HepG2 (cell line): Measurements from ENCODE around the gene OAF. TPM values are rescaled to one million over a fixed set of nuclear protein-coding genes. Genes with fewer than 3 reads are reported as not detected.

Source experiments
- ATAC-seq: fragments of 200-7000 bp; cut with Tn5 transposase; 3 replicates; pipeline ENCODE4 v1.9.1; 2020; ENCODE audit warnings: mild to moderate bottlenecking, moderate library complexity
- BruUV-seq: library from RNA; stranded (reverse); fragments of 400-500 nt; replicated peaks from 2 replicates; lab custom pipeline; 2021; lab: Mats Ljungman, UMichigan
- CTCF ChIA-PET: fragments of 300-600 bp; formaldehyde crosslinking; extraction: SDS; loops from one replicate; lab custom pipeline; 2021; ENCODE audit warnings: low total read pairs, inconsistent platforms, low intra/inter-chr PET ratio; lab: Yijun Ruan, JAX
- POLR2A ChIA-PET: fragments of 350-600 bp; sonication (Branson Sonifier 250); formaldehyde crosslinking; loops from one replicate; lab custom pipeline; 2020; ENCODE audit warnings: antibody characterized with exemption, inconsistent platforms; lab: Yijun Ruan, JAX
- DNase-seq: peaks from one replicate; pipeline ENCODE4 v3.0.0-alpha.2; 2015; ENCODE audit warnings: low spot score
- FAIRE-seq: peaks from 3 replicates; lab custom pipeline; 2011; peaks lifted over from hg19 to GRCh38; lab: Jason Lieb, UNC
- H2AFZ ChIP-seq: one replicate; pipeline ENCODE4 v1.6.1; 2011; ENCODE audit warnings: low read length, inconsistent platforms
- H3K27ac ChIP-seq: fragments of 300-600 bp; 3 replicates; pipeline ENCODE4 v1.8.0; 2011; ENCODE audit warnings: mixed run types, mild to moderate bottlenecking, mixed read lengths, low read length, inconsistent platforms; ENCODE audit not compliant: insufficient read depth; ENCODE audit errors: extremely low read length
- H3K27me3 ChIP-seq, 2 experiments: fragments of 200-600 bp in 1 of 2; 2 replicates in 1 of 2; 3 replicates in 1 of 2; pipeline versions ENCODE4 v1.6.0 to v1.8.0; 2011; ENCODE audit warnings: low read length in 2 of 2, mild to moderate bottlenecking in 2 of 2, moderate library complexity in 2 of 2, inconsistent platforms in 1 of 2; ENCODE audit not compliant: insufficient read depth in 2 of 2, control insufficient read depth in 1 of 2
- H3K36me3 ChIP-seq, 2 experiments: fragments of 200-600 bp in 1 of 2; replicated peaks in 1 of 2; 2 replicates in 1 of 2; 3 replicates in 1 of 2; pipeline versions ENCODE4 v1.5.1 to v1.8.0; 2011; ENCODE audit warnings: low read length in 2 of 2, inconsistent platforms in 1 of 2; ENCODE audit not compliant: insufficient read depth in 2 of 2, control insufficient read depth in 1 of 2
- H3K4me1 ChIP-seq: 2 replicates; pipeline ENCODE4 v1.5.1; 2012; ENCODE audit warnings: low read length, inconsistent platforms; ENCODE audit not compliant: insufficient read depth
- H3K4me2 ChIP-seq: 2 replicates; pipeline ENCODE4 v1.6.0; 2011; ENCODE audit warnings: low read depth, low read length, inconsistent platforms
- H3K4me3 ChIP-seq, 3 experiments: fragments of 200-600 bp in 1 of 3; sonication (generic), shearing (Covaris generic) in 1 of 3; replicated peaks in 1 of 3; 2 replicates each; pipeline ENCODE4 v1.5.1; 2011 to 2016; ENCODE audit warnings: low read length in 3 of 3, inconsistent platforms in 2 of 3, low read depth in 2 of 3, mild to moderate bottlenecking in 2 of 3, control low read depth in 1 of 3, mixed read lengths in 1 of 3; ENCODE audit not compliant: insufficient read depth in 1 of 3
- H3K79me2 ChIP-seq: one replicate; pipeline ENCODE4 v1.6.1; 2011; ENCODE audit warnings: low read length, inconsistent platforms; ENCODE audit not compliant: insufficient read depth
- H3K9ac ChIP-seq: 2 replicates; pipeline ENCODE4 v1.6.0; 2011; ENCODE audit warnings: mild to moderate bottlenecking, low read depth, low read length, inconsistent platforms; ENCODE audit not compliant: insufficient read depth
- H3K9me3 ChIP-seq: 2 replicates; pipeline ENCODE4 v1.5.1; 2012; ENCODE audit warnings: mild to moderate bottlenecking, low read length
- H4K20me1 ChIP-seq: 2 replicates; pipeline ENCODE4 v1.6.0; 2011; ENCODE audit warnings: inconsistent platforms, mild to moderate bottlenecking, low read length, moderate library complexity; ENCODE audit not compliant: insufficient read depth
- CAMTA2 ChIP-seq: sonication (generic); formaldehyde crosslinking; IDR thresholded peaks from 2 replicates; pipeline ENCODE4 v1.4.0; 2020; ENCODE audit warnings: mild to moderate bottlenecking, missing genetic modification reagents, borderline replicate concordance
- CSRNP2 ChIP-seq: sonication (generic); formaldehyde crosslinking; conservative IDR thresholded peaks from 2 replicates; pipeline ENCODE4 v1.8.0; 2022; ENCODE audit warnings: low read depth, missing genetic modification reagents
- EEA1 ChIP-seq: sonication (generic); formaldehyde crosslinking; IDR thresholded peaks from 2 replicates; pipeline ENCODE4 v1.5.1; 2020; ENCODE audit warnings: mild to moderate bottlenecking, missing genetic modification reagents, borderline replicate concordance
- ESRRA ChIP-seq: sonication (generic); formaldehyde crosslinking; IDR thresholded peaks from 2 replicates; pipeline ENCODE4 v1.5.1; 2020; ENCODE audit warnings: mild to moderate bottlenecking, low read depth, missing genetic modification reagents
- FOXJ3 ChIP-seq: sonication (generic); formaldehyde crosslinking; IDR thresholded peaks from 2 replicates; pipeline ENCODE4 v1.4.0; 2020; ENCODE audit warnings: missing genetic modification reagents, mild to moderate bottlenecking, borderline replicate concordance
- JUN ChIP-seq: sonication (generic); formaldehyde crosslinking; IDR thresholded peaks from 2 replicates; pipeline ENCODE4 v1.4.0; 2020; ENCODE audit warnings: mild to moderate bottlenecking, missing genetic modification reagents
- MLLT10 ChIP-seq: sonication (generic); formaldehyde crosslinking; IDR thresholded peaks from 2 replicates; pipeline ENCODE4 v1.4.0; 2020; ENCODE audit warnings: missing genetic modification reagents
- MYC ChIP-seq: sonication (generic); formaldehyde crosslinking; IDR thresholded peaks from 2 replicates; pipeline ENCODE4 v1.9.0; 2021; ENCODE audit warnings: missing genetic modification reagents, borderline replicate concordance
- NR3C1 ChIP-seq: sonication (generic); formaldehyde crosslinking; IDR thresholded peaks from 2 replicates; pipeline ENCODE4 v1.4.0; 2020; ENCODE audit warnings: missing genetic modification reagents
- PAF1 ChIP-seq: IDR thresholded peaks from 2 replicates; pipeline ENCODE4 v1.6.1; 2016; ENCODE audit warnings: missing genetic modification reagents, missing compliant biosample characterization
- SMAD1 ChIP-seq: sonication (generic); formaldehyde crosslinking; IDR thresholded peaks from 2 replicates; pipeline ENCODE4 v1.4.0; 2020; ENCODE audit warnings: missing genetic modification reagents, low read depth, mild to moderate bottlenecking, borderline replicate concordance
- SRY ChIP-seq: sonication (generic); formaldehyde crosslinking; IDR thresholded peaks from 2 replicates; pipeline ENCODE4 v1.8.0; 2022; ENCODE audit warnings: mild to moderate bottlenecking, missing genetic modification reagents
- ZBTB14 ChIP-seq: sonication (generic); formaldehyde crosslinking; IDR thresholded peaks from 2 replicates; pipeline ENCODE4 v1.4.0; 2020; ENCODE audit warnings: missing genetic modification reagents
- ZMAT3 ChIP-seq: sonication (generic); formaldehyde crosslinking; conservative IDR thresholded peaks from 2 replicates; pipeline ENCODE4 v1.7.0; 2021; ENCODE audit warnings: missing genetic modification reagents
- ZNF296 ChIP-seq: sonication (generic); formaldehyde crosslinking; conservative IDR thresholded peaks from 2 replicates; pipeline ENCODE4 v1.5.0; 2020; ENCODE audit warnings: mild to moderate bottlenecking, missing genetic modification reagents
- ZNF431 ChIP-seq: sonication (generic); formaldehyde crosslinking; IDR thresholded peaks from 2 replicates; pipeline ENCODE4 v1.9.0; 2022; ENCODE audit warnings: missing genetic modification reagents, low read depth, mild to moderate bottlenecking, borderline replicate concordance
- ZNF549 ChIP-seq: sonication (generic); formaldehyde crosslinking; IDR thresholded peaks from 2 replicates; pipeline ENCODE4 v1.5.0; 2020; ENCODE audit warnings: missing genetic modification reagents
- ZNF557 ChIP-seq: sonication (generic); formaldehyde crosslinking; IDR thresholded peaks from 2 replicates; pipeline ENCODE4 v1.4.0; 2020; ENCODE audit warnings: missing genetic modification reagents
- ZNF710 ChIP-seq: sonication (generic); formaldehyde crosslinking; IDR thresholded peaks from 2 replicates; pipeline ENCODE4 v1.5.0; 2020; ENCODE audit warnings: mild to moderate bottlenecking, missing genetic modification reagents, borderline replicate concordance
- WGBS: methylation state at CpG from one replicate; pipeline ENCODE4 v1.1.6; 2017; ENCODE audit warnings: low lambda C conversion rate; 5-methylcytosine and 5-hydroxymethylcytosine counted together
- in situ Hi-C: cut with HindIII; loops from 2 replicates; pipeline ENCODE4 v1.10.0; 2017; ENCODE audit warnings: low pct_unique_long_range_greater_than_20kb; ENCODE audit not compliant: extremely low pct_ligation_motif_present
- intact Hi-C: fragments of 100-400 bp; cut with micrococcal nuclease; formaldehyde crosslinking; loops from one replicate; pipeline ENCODE4 v1.10.0; 2022; ENCODE audit not compliant: unreplicated experiment
- polyA plus RNA-seq, 8 experiments: library from polyadenylated mRNA; depleted of rRNA in 3 of 8; stranded (reverse) in 7 of 8; unstranded in 1 of 8; fragments of >200 nt; fragmentation: Illumina TruSeq in 4 of 8; extraction: Trizol in 4 of 8; gene quantifications; 2 replicates each; pipeline versions ENCODE4 v1.2.1 to v1.2.3, GENCODE V29; 2011 to 2016; ENCODE audit warnings: low read depth in 4 of 8, missing spikeins in 1 of 8, mixed read lengths in 1 of 8; ENCODE audit not compliant: insufficient read depth in 1 of 8
- total RNA-seq, 5 experiments: library from RNA; depleted of rRNA; stranded (reverse); fragments of >200 nt; fragmentation: Illumina TruSeq; extraction: Trizol; gene quantifications; 2 replicates each; pipeline ENCODE4 v1.2.3, GENCODE V29; 2016; ENCODE audit warnings: low read depth in 1 of 5

Gene OAF
- total and polyA plus RNA-seq, 2 of the 13 experiments (the other 11 are each of a cell fraction or from before 2014, with no cell fraction given): 63.7 to 94.6 TPM

- no TSS peak for BruUV-seq
Observed at GRCh38 chr11:120256178-120256577, 45.3 kb downstream of the OAF start.

More at GRCh38 chr11:120256178-120256577, 45.3 kb downstream of the OAF start:
- in situ Hi-C loops: no loop called here
- peaks cover 4 to 72% of the 10 kb centered on the region in 2 experiments for H3K27me3 ChIP-seq
- CTCF ChIA-PET: no interaction called here
- no peaks in the 10 kb centered on the region for H4K20me1 ChIP-seq
- H3K79me2 ChIP-seq: no peaks in the 10 kb centered on the region
- no peak overlapping the region for H3K27ac ChIP-seq
- intact Hi-C loops: no loop called here
- H3K4me1 ChIP-seq: no peaks in the 10 kb centered on the region
- FAIRE-seq (no peak), DNase-seq (no peak), ATAC-seq (no peak)
- H3K9me3 ChIP-seq: no peaks in the 10 kb centered on the region
- TF ChIP-seq FOXJ3 (no peak), MLLT10 (CRISPR knock-in tag) (no peak), NR3C1 (CRISPR knock-in tag) (no peak), ZMAT3 (CRISPR knock-in tag) (no peak), SRY (CRISPR knock-in tag) (no peak), ZBTB14 (CRISPR knock-in tag) (no peak), EEA1 (CRISPR knock-in tag) (no peak), ZNF549 (CRISPR knock-in tag) (no peak), ZNF557 (no peak), SMAD1 (no peak), ESRRA (CRISPR knock-in tag) (no peak), CAMTA2 (CRISPR knock-in tag) (no peak), PAF1 (CRISPR knock-in tag) (no peak), JUN (CRISPR knock-in tag) (no peak), ZNF296 (no peak), ZNF431 (no peak), CSRNP2 (CRISPR knock-in tag) (no peak), ZNF710 (CRISPR knock-in tag) (no peak), MYC (CRISPR knock-in tag) (no peak)
- H3K36me3 ChIP-seq: no peaks in the 10 kb centered on the region
- H3K4me3 ChIP-seq: no peak overlapping the region
- no peak overlapping the region for H3K9ac ChIP-seq
- H2AFZ ChIP-seq: no peak overlapping the region
- H3K4me2 ChIP-seq: no peak overlapping the region
- POLR2A ChIA-PET: no interaction called here
- 4% methylated on average over 4 of the region's 4 CpGs for WGBS
